ENCODE data around the gene ROBO2.

DNA sequence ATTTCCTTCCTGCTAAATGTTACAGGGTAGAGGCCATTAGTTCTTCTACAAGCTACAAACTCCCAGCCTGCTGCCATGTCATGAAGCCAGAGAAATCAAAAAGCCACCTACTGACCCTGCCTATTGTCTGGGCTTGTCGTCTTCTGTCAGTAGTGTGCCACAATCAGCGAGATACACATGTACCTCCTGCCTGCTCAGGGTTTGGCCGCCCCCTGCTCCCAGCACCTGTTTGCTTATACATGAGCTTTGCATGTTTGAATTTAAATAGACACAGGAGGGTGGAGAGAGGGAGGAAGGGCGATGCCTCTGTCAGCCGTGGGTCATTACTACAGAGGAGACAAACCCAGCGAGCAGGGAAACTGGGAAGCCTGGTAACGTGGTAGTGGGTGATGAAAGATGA lies 106.1 kb downstream of the ROBO2 start:
- TF ChIP-seq, protein P1, sequence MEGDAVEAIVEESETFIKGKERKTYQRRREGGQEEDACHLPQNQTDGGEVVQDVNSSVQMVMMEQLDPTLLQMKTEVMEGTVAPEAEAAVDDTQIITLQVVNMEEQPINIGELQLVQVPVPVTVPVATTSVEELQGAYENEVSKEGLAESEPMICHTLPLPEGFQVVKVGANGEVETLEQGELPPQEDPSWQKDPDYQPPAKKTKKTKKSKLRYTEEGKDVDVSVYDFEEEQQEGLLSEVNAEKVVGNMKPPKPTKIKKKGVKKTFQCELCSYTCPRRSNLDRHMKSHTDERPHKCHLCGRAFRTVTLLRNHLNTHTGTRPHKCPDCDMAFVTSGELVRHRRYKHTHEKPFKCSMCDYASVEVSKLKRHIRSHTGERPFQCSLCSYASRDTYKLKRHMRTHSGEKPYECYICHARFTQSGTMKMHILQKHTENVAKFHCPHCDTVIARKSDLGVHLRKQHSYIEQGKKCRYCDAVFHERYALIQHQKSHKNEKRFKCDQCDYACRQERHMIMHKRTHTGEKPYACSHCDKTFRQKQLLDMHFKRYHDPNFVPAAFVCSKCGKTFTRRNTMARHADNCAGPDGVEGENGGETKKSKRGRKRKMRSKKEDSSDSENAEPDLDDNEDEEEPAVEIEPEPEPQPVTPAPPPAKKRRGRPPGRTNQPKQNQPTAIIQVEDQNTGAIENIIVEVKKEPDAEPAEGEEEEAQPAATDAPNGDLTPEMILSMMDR (IDR thresholded peaks at IDR 0.05) = no peak
- no peak for TF ChIP-seq POLR2AphosphoS5 (IDR thresholded peaks at IDR 0.05; ENCODE audit: insufficient read depth in 1 of 2, low read depth in 1 of 2)

Measured in vagina (tissue), 2 donors.